Epidermal melanocyte (primary cell): Measurements from ENCODE around the gene GJB2.
"Not testable (repeated sequence)": the region's sequence is repeated elsewhere in the genome, so short reads cannot be mapped to it uniquely, and the experiment has no call there.

ENCODE experiments used
- DNase-seq: peaks from one replicate; pipeline ENCODE4 v3.0.0; 2011; ENCODE audit warnings: low spot score; ENCODE audit not compliant: insufficient read length

Gene GJB2

DNA sequence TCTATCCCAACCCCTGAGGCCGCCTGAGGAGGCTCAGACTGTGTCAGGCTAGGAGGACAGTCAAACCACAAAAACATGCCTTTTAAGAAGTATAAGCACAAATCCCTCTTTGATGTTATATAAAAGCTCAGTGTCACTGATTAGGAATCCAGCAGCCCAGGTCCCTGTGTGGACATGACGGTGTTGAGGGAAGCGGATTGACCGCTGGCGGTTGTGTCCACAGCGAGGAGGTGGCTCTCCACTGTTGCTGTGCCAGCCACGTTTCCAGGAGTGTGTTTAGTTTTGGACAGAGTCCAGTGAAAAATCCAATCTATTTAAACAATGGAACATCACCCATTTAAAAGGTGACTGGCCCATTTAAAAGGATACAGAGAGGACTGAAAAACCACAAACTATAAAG lies 24.3 kb downstream of the GJB2 start:
- no peak for DNase-seq

DNA sequence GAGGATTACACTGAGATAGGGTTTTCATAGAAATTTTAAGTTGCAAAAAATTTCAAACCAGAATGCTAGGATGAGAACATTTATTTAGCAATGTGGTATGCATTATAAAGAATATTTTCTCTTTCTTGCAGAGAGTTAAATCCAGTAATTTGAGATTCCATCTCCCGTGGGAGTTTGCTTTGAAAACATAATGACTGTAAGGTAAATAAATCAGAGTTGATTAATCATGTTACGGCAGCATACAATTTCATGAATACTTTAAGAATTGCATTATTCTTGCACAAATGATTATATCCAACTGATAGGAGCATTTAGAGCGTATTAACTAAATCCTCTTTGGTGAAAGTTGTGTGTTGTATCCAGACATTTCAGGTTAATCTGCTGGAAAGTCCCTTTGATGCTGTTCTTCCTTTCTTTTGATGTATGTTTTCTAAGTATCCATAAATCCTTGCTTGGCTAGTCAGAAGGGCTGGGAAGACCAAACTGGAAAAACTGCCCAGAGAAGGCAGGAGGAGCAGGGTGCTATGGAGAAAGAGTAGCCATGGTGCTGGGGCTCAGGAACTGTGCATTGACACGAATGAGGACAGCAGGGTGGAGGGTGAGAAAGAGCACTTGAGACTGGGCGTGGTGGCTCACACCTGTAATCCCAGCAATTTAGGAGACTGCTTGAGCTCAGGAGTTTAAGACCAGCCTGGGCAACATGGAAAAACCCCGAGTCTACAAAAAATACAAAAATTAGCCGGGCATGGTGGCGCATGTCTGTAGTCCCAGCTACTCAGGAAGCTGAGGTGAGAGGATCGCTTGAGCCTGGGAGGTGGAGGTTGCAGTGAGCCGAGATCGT lies 27.1 kb downstream of the GJB2 start:
- no peak for DNase-seq

DNA sequence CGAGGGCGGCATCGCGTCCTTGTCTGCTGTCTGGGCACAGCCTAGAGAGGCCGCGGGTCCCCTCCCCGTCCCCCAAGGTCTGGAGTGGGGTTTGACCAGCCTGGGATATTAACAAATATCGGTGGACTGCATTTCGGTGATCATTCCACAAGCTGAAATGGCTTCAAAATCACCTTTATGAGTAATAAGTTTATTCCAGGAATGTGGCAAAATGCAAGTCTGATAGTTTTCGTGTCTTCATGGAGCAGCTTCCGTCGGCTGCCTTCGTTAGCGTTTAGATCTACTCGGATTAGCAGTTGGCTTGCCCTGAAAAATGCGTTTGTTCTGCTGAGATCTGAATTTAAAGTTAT lies 30.8 kb downstream of the GJB2 start:
- no peak for DNase-seq

DNA sequence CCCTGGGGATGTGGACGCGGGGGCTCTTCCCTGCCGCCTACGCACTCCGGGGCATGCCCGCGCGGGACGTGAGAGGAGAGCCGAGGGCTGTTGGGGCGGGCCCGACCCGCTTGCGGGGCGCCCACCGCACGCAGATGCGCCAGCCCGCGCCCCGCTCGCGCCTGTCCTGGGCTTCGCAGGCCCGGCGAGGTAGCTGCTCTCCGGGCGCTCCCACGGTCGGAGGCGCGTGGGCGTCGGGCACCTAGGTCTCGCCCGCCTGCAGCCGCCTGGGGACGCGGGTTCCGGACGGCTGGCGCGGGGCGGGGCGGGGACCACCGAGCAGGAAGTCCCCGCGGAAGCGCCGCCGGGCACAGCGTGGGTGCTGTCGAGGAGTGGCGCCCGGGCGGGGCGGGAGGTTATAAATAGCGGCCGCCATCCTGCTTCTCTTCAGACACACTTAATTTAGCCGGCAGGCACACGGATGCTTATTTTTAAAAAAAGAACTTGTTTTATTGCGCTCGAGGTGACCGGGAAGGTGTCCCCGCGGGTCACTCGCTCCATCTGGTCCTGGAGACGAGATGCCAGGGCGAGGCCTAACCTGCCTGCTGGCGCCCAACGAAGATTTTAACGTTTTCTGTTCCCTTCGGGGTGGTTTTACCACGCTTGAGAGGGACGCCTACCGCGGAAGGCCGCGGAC lies 31.3 kb downstream of the GJB2 start:
- DNase-seq: no peak

DNA sequence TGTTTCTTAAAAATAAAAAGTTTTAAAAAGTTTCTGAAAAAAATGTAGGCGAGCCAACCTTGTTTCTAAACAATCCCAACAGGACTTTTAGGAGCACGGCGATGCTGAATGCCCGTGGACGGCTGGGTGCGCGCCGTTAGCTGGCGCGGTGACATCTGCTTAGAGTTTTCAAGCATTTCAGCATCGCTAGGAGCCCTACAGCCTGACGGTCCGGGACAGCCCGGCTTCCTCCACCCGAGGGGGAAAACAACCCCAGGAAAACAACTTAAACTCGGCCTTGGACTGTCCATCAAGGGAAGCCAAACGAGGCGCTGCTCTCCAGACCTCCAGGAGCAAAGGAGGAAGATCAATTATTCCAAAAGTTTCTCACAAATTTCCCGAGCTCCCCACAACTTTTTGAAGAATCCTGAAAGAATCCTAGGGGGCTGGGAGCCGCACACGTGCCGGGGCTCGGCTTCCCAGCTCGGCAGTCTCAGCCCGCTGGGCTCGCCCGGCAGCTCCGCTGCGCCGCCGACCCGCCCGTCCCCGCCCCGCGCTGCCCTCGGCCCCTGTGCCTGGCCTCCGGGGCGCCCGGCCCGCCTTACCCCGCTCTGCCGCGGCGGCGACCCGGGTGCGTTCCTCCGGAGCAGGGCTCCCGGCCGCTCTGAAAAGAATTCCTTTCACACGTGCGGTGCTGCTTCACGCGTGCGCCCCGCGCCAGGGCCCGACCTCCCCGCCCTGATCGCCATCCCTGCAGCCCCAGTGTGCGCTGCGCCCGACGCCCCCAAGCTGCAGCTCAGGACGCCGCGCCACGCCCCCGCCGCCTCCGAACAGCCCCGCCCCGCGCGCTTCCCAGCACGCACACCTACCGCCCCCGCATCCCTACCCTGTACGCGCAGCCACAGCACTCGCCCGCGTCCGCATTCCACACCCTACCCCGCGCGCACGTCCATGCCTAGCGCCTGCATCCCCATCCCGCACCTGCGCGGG lies 32.1 kb downstream of the GJB2 start, which contains the start of gene GJA3:
TSS of gene GJA3 (minus strand) at position 747 of the 969 bp plus-strand sequence. CDS start 17,764 bp downstream, outside the sequence.
- DNase-seq: no peak

DNA sequence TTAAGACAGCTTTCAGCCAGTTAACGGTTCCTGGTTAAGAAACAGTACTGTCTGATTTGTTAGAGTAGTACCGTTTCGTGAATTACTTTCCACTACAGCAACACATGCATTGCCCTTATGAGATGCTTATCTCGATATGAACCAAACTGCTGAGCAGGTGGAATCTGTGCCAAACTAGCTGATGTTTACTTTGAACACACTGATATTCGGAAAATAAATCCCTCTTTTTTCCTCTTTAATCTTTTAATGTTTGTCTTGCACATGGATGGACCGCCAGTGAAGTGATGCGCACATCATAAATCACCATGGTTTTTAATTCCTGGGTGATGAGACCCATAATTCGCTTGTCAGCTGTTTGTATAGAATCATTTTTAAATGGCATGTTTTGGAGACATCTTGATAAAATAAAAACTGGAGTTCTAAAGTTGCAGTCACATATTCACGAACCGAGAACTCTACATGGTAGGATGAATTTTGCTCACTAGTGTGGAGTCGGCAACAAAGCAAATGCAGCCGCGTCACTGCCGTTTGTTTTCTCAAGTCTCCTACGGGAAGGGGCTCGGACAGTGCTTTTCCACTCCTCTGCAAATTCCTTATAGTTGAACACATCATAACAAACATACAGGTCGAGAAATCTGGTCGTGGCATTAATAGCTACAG lies 33.0 kb downstream of the GJB2 start:
- no peak for DNase-seq

DNA sequence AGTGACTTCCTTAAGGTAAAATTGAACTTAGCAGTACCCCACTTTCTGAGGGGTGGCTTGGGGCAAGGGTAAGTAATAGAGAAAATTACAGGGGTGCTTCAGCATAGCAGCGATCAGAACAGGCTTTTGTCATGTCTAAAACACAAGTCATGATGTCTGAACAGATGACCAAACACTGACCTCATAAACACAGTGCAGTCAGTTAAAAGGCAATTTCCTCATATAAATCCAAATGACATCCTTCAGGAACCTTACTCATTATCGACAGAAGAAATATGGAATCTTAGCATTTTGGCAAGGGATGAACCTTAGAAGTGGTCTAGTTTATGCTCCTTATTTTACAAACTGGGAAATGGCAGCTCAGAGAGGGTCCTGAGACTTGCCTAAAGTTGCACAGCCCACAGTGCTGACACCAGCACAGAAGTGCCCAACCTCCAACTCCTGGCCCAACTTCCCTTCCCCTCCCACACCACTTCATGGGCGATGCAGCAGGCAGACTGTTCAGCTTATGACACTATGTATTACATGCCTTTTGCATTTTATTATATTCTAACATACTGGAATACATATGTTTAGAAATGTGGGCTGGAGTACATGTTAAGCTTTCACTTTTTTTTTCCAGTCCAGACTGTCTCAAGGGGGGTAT lies 35.5 kb downstream of the GJB2 start:
- no peak for DNase-seq

DNA sequence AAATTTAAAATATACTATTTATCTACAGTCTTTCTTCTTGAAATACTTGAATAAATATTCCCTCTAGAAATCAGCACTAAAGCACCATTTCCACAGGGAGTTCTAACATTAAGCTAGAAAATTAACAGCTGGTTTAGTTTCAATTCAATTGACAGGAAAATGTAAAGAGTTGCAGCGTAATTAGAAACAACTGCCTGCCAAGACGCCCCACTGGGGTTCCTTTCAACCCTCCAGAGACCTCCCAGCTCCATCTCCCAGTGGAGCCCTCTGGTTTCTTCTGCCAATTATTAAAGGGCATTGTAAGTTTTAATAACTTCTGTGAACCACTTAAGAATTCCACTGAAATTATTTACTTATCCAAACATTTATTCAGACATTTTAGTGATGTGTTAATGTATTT lies 36.0 kb downstream of the GJB2 start:
- DNase-seq: no peak

DNA sequence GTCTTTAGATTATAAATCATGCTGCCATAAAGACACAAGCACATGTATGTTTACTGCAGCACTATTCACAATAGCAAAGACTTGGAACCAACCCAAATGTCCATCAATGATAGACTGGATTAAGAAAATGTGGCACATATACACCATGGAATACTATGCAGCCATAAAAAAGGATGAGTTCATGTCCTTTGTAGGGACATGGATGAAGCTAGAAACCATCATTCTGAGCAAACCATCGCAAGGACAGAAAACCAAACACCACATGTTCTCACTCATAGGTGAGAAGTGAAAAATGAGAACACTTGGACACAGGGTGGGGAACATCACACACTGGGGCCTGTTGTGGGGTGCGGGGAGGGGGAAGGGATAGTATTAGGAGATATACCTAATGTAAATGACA lies 39.4 kb downstream of the GJB2 start:
- not testable (repeated sequence) for DNase-seq

DNA sequence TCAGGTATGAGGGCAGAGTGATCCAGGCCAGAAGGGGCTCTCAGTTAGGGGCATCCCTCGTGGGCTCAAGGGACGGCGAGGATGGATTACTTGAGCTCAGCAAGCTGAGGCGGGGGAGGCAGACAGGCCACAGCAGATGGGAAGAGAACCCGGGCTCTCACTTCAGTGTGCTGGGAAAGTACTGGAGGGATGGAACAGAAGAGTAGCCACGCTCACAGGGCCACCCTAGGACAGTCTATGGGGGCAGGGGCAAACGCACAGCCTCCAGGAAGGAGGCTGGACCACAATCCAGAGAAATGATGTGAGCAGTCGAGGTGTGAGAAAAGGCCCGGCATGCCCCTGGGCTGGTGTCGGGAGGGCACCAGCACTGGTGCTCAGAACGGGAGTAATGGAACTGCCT lies 41.1 kb downstream of the GJB2 start:
- DNase-seq: no peak

DNA sequence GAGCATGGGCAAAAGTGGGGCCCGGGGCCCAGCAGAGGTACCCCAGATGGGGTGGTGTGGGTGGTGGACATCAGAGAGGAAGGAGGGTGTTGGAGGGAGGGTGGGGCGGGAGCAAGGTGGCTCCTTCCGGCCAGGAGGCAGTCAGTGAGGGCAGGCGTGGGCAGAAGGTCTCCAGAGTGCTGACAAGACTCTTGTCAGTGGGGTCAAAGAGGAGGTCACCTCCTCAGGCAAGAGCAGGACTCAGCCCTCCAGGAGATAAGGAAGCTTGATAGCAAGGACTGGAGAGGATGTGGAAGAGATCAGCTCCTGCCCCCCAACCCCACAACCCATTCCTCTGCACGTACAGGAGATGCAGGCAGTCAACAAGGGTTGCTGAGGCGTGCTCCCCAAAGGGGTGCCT lies 41.7 kb downstream of the GJB2 start:
- DNase-seq: no peak

DNA sequence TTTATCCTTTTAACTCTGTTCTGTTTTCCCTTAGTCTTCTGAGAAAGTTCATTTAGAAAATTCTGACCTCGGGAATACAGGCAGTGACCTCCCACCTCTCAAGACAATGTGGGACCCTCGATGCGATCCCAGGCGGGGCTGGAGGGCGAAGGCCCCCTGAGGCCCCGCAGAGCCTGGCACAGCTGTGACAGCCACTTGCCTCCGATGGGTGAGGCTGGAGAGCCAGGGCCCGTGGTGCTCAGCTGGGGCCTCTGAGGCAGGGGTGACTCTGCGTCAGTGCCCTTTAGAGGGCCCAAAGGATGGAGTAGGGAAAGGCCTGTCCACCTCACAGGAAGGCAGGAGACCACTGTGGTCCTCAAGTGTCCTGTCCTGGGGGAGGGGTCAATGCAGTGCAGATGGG lies 42.2 kb downstream of the GJB2 start:
- DNase-seq: no peak

DNA sequence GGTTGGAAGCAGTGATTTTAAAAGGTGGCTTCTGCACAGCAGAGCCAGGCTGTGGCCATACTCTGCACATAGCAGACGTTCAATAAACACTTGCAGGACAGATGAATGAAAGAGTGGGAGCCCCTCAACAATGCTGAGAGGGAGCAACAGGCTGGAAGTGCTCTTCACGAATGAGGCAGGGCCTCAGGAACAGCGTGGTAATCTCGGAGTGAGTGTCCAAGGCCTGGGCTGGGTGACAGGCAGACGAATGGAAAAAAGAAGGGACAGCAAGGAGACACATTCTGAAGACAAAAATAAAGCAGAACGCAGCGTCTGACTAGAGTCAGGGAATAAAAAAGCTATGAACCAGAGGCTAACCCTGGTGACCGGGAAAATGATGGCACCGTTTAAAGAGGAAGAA lies 43.0 kb downstream of the GJB2 start:
- no peak for DNase-seq

DNA sequence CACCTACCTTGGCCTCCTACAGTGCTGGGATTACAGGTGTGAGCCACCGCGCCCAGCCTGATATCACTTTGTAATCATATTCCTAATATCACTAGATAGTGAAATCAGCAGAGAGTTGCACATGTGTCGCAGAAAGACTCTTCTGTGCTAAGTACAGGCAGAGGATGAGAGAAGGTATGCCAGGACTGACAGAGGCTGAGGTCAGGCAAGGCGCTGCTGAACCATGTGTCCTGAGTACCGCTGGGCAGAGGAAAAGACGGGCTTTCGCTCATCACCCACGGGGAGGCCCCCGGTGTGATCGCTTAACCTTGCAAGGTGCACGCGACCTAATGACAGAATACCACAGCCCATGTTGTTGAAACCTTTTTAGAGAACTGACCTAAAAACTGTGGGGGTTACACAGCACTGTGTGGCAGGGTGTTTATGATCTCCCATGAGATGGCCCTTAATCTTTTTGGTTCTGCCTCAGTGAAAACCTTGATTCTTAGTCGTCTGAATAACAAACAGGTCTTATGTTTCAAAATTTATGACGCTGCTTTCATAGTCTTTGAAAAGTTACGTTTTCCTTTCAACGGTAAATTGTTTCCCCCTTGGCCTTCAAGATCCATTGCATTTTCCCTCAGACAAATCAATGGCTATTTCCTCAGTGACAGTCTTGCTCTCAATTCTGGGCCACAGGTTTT lies 44.1 kb downstream of the GJB2 start:
- DNase-seq: no peak

DNA sequence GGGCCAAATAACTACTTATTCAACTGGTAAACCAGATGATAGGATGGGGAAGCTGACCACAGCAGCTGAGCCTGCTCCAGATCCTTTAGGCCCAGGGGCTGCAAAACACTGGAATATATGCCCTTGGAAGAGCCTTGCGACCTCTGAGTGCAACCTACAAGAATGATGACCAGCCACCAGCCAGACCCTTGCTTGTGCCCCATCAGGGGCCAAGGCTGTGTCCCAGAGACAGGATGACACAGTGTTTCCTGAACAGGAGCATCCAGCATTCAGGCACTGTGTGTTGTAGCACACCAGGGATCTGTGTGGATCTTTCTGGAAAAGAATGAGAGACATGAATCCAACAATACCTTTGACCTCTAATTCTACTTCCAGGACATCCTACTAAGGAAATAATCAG lies 46.4 kb downstream of the GJB2 start:
- DNase-seq: no peak

DNA sequence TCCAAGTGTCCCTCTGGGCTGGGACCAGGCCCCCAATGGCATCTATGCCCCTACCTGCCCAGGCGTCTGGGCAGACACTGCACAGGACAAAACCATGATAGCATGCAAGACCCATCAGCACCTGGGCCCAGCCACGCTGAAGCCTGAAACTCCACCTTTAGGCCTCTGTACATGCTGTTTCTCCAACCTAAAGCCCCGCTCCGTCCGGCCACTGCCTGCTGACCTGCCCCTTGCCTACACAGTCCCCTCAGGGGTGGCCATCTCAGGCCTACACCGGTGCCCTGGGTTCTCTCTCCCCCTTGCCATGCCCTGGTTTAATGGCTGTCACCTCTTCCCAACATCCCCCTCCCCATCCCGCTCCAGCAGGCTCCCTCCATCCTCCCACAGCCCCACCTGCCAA lies 47.2 kb downstream of the GJB2 start:
- no peak for DNase-seq

DNA sequence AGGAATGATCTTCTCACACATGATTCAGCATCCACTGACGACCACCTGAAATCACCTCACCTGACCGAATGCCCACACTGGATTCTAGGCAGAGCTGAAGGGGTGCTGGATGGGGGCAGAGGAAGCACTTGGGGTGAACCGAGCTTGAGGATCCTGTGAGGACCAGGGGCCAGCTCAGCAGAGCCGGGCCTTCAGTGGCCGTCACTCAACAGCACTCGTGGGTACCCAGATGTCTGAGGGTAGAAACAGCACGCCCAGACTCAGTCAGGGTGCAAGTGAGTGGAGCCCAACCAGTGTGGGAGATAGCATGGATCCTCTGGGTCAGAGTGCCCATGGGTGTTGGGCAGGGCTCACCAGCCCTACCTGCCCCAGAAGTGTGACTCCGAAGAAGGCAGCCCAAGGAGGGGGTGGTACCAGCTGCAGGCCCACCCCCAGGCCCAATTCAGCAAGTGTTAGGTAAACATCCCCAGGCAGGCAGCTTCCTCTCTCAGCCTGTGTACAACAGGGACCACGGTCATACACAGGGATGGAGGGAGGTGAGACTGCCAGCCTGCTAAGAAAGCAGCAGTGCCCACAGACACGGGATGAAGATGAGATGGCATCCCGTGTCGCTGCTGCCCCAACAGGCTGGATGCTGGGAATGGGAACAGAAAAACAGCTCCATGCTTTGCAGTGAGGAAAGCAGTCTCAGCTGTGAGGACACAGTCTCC lies 48.4 kb downstream of the GJB2 start:
- no peak for DNase-seq

DNA sequence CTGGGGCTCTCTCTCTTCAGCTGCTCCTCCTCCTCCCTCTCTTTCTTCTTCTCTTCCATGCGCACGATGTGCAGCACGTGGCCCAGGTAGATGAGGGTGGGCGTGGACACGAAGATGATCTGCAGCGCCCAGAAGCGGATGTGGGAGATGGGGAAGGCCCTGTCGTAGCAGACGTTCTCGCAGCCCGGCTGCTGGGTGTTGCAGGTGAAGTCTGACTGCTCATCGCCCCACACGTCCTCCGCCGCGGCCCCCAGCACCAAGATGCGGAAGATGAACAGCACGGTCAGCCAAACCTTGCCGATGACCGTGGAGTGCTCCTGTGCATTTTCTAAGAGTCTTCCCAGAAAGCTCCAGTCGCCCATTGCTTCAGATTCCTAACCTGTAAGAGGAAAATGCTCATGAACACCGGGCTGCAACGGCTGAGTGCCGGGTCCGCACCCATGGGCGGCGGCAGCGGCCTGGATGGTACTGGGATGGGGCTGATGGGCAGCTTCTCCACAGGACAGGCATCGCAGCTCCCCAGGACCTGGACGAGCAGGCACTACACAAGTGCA lies 49.7 kb downstream of the GJB2 start:
- no peak for DNase-seq
